GM15510 (cell line): ENCODE measurements around the gene ARHGAP24.

ENCODE experiments used
- POLR2A ChIP-seq: IDR thresholded peaks from 3 replicates; pipeline ENCODE4 v1.6.1; 2011; ENCODE audit warnings: borderline replicate concordance; ENCODE audit not compliant: insufficient read length; ENCODE audit errors: extremely low read depth

ARHGAP24 gene

GRCh38 chr4:86036736-86037135 lies 561.8 kb downstream of the ARHGAP24 start:
- TF ChIP-seq POLR2A: no peak

DNA sequence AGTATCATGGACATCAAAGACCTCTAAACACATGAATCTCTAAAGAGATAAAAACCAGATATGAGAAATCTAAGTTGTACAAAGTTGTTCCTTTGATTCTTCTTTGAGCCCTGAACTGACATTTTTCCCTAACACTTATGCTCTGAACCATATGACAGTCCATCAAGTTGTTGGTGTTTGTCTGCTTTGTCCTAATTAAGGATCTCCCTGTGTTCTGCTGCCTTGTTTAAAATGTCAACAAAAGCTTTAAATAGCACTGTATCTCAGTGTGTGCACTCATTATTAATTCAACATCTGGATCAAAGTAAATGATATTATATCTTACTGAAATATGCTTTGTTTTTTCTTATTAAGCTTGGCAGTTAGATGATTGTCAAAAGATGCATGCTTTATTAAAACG lies 563.1 kb downstream of the ARHGAP24 start:
- TF ChIP-seq POLR2A: no peak

- no peak for TF ChIP-seq POLR2A
Measured at GRCh38 chr4:86043755-86044592, 569.0 kb downstream of the ARHGAP24 start.

DNA sequence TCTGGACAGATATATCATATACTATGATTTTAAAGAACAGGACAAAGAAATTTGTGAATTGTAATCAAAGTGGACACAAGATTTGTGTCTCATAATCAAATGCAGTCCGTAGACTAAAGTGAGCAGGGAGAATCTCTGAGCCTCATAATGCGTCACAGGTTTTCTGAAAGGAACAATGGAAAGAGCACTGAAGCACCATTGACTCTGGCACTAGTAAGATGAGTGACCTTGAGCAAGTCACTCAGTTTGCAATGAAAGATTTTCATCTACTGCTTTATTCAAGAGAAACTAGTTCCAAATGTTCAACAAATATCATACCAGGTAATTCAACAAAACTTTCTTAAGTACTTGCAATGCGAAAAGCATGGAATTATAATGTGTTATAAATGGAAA lies 569.6 kb downstream of the ARHGAP24 start:
- TF ChIP-seq POLR2A: no peak

DNA sequence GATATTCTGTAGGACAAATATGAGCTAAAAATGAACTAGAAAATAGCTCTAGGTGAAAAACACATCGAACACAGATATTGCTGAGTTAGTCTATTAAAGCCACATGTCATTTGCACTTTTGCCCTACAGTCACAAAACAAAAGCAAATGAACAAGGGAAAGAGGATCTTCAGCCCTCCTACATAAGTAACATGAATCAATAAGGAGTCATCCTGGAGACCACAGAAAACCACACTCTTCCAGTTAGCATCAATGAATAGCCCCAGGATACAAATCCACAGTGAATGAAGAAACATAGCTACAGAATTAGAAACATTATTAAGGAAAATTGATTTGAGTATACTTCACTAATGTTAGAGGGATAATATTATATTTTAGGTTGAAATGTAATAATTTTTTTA lies 573.5 kb downstream of the ARHGAP24 start:
- no peak for TF ChIP-seq POLR2A

- no peak for TF ChIP-seq POLR2A
Measured at GRCh38 chr4:86050496-86050895, 575.5 kb downstream of the ARHGAP24 start.
